Measurements from ENCODE around the gene ALDH1A1. TPM values are rescaled to one million over a fixed set of nuclear protein-coding genes. Genes with fewer than 3 reads are reported as not detected.

Gene ALDH1A1
- polyA plus RNA-seq, 1 donor (not counting 4 experiments of a cell fraction or from before 2014, with no cell fraction given): 0.08 TPM

- no peak for FAIRE-seq
- dilution Hi-C loops (cut with MboI; ENCODE audit: extremely low pct_ligation_motif_present, low sequenced_read_pairs): no loop called here
Measured at GRCh38 chr9:72886386-72886785, 66.5 kb downstream of the ALDH1A1 start.

DNA sequence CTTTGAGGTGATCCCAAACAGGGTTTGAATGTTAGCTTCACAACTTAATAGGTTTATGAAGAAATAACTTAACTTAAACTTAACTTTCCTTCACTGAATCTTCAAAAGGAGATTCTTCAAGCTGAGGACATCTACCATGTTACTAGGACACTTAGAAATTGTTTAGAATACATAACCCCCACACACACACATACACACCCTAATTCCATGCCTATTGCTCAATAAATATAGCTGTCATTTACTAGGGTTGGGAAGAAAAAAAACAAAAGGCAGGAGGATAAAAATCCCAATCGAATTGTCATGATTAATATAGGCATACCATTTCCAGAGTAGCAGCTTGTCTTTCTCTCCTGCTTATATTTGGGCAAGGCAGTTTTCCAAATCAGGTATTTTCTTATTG lies 68.3 kb downstream of the ALDH1A1 start:
- H3K27ac ChIP-seq (ENCODE audit: control insufficient read depth, insufficient read depth, low read length): no peak overlapping the region

More at GRCh38 chr9:72886386-72886785, 66.5 kb downstream of the ALDH1A1 start:
- Histone ChIP-seq H3K36me3 (ENCODE audit: control insufficient read depth in 2 of 2, extremely low read depth in 1 of 2, insufficient read depth in 2 of 2, low read length in 2 of 2) (no peaks in the 10 kb centered on the region), H3K4me3 (ENCODE audit: control insufficient read depth in 2 of 3, extremely low read depth in 1 of 3, insufficient read depth in 2 of 3, low read depth in 1 of 3, low read length in 3 of 3) (no peak overlapping the region), H3K27me3 (ENCODE audit: control insufficient read depth, extremely low read depth, insufficient read depth, low read length) (no peaks in the 10 kb centered on the region), H3K9me1 (ENCODE audit: control insufficient read depth, extremely low read depth, insufficient read depth, low read length) (no peaks in the 10 kb centered on the region), H3K9me3 (ENCODE audit: control insufficient read depth, low read depth, low read length) (peaks cover 2% of the 10 kb centered on the region), H2AFZ (ENCODE audit: control insufficient read depth, low read length) (no peak overlapping the region), H3K4me1 (ENCODE audit: control insufficient read depth, extremely low read depth, insufficient read depth, low read length) (peaks cover 7% of the 10 kb centered on the region), H3K27ac (ENCODE audit: control insufficient read depth, insufficient read depth, low read length) (no peak overlapping the region), H4K20me1 (ENCODE audit: control insufficient read depth, extremely low read depth, insufficient read depth, low read length) (no peaks in the 10 kb centered on the region), H3K4me2 (ENCODE audit: control insufficient read depth, extremely low read depth, insufficient read depth, low read depth, low read length) (no peak overlapping the region), H3K9ac (ENCODE audit: control insufficient read depth, extremely low read depth, insufficient read depth, low read length) (no peak overlapping the region), H3K79me2 (ENCODE audit: control insufficient read depth, insufficient read depth, low read length) (no peaks in the 10 kb centered on the region)
- TF ChIP-seq EZH2 (IDR thresholded peaks at IDR 0.05; ENCODE audit: low read length): no peak
- TF ChIP-seq, protein P1, sequence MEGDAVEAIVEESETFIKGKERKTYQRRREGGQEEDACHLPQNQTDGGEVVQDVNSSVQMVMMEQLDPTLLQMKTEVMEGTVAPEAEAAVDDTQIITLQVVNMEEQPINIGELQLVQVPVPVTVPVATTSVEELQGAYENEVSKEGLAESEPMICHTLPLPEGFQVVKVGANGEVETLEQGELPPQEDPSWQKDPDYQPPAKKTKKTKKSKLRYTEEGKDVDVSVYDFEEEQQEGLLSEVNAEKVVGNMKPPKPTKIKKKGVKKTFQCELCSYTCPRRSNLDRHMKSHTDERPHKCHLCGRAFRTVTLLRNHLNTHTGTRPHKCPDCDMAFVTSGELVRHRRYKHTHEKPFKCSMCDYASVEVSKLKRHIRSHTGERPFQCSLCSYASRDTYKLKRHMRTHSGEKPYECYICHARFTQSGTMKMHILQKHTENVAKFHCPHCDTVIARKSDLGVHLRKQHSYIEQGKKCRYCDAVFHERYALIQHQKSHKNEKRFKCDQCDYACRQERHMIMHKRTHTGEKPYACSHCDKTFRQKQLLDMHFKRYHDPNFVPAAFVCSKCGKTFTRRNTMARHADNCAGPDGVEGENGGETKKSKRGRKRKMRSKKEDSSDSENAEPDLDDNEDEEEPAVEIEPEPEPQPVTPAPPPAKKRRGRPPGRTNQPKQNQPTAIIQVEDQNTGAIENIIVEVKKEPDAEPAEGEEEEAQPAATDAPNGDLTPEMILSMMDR (optimal IDR thresholded peaks at IDR 0.05 in 1 of 3, IDR thresholded peaks at IDR 0.05 in 1 of 3, conservative IDR thresholded peaks at IDR 0.05 in 1 of 3; ENCODE audit: extremely low read depth in 1 of 3, insufficient read depth in 2 of 3, low read length in 3 of 3): no peak
- DNase-seq (ENCODE audit: low read depth, low spot score): no peak

More for the DNA sequence above, 68.3 kb downstream of the ALDH1A1 start:
- no peak overlapping the region for H3K4me3 ChIP-seq (ENCODE audit: control insufficient read depth in 2 of 3, extremely low read depth in 1 of 3, insufficient read depth in 2 of 3, low read depth in 1 of 3, low read length in 3 of 3)
- dilution Hi-C loops (cut with MboI; ENCODE audit: extremely low pct_ligation_motif_present, low sequenced_read_pairs): no loop called here
- H3K4me1 ChIP-seq (ENCODE audit: control insufficient read depth, extremely low read depth, insufficient read depth, low read length): peaks cover 7% of the 10 kb centered on the region
- no peak overlapping the region for H2AFZ ChIP-seq (ENCODE audit: control insufficient read depth, low read length)
- FAIRE-seq (no peak), DNase-seq (ENCODE audit: low read depth, low spot score) (no peak)
- H3K9ac ChIP-seq (ENCODE audit: control insufficient read depth, extremely low read depth, insufficient read depth, low read length): no peak overlapping the region
- no peaks in the 10 kb centered on the region for H3K27me3 ChIP-seq (ENCODE audit: control insufficient read depth, extremely low read depth, insufficient read depth, low read length)
- no peaks in the 10 kb centered on the region for H3K79me2 ChIP-seq (ENCODE audit: control insufficient read depth, insufficient read depth, low read length)
- H3K9me3 ChIP-seq (ENCODE audit: control insufficient read depth, low read depth, low read length): peaks cover 2% of the 10 kb centered on the region
- H3K4me2 ChIP-seq (ENCODE audit: control insufficient read depth, extremely low read depth, insufficient read depth, low read depth, low read length): no peak overlapping the region
- TF ChIP-seq EZH2 (IDR thresholded peaks at IDR 0.05; ENCODE audit: low read length): no peak
- TF ChIP-seq, protein P1 (optimal IDR thresholded peaks at IDR 0.05 in 1 of 3, IDR thresholded peaks at IDR 0.05 in 1 of 3, conservative IDR thresholded peaks at IDR 0.05 in 1 of 3; ENCODE audit: extremely low read depth in 1 of 3, insufficient read depth in 2 of 3, low read length in 3 of 3): no peak
- H3K36me3 ChIP-seq (ENCODE audit: control insufficient read depth in 2 of 2, extremely low read depth in 1 of 2, insufficient read depth in 2 of 2, low read length in 2 of 2): no peaks in the 10 kb centered on the region
- H3K9me1 ChIP-seq (ENCODE audit: control insufficient read depth, extremely low read depth, insufficient read depth, low read length): no peaks in the 10 kb centered on the region
- no peaks in the 10 kb centered on the region for H4K20me1 ChIP-seq (ENCODE audit: control insufficient read depth, extremely low read depth, insufficient read depth, low read length)
